ENCODE data around the gene IGSF6.
"Not testable (repeated sequence)": the region's sequence is repeated elsewhere in the genome, so short reads cannot be mapped to it uniquely, and the experiment has no call there.

GRCh38 chr16:21631951-21632575 is 20.3 kb downstream of the IGSF6 start:
- TF ChIP-seq, protein P1, sequence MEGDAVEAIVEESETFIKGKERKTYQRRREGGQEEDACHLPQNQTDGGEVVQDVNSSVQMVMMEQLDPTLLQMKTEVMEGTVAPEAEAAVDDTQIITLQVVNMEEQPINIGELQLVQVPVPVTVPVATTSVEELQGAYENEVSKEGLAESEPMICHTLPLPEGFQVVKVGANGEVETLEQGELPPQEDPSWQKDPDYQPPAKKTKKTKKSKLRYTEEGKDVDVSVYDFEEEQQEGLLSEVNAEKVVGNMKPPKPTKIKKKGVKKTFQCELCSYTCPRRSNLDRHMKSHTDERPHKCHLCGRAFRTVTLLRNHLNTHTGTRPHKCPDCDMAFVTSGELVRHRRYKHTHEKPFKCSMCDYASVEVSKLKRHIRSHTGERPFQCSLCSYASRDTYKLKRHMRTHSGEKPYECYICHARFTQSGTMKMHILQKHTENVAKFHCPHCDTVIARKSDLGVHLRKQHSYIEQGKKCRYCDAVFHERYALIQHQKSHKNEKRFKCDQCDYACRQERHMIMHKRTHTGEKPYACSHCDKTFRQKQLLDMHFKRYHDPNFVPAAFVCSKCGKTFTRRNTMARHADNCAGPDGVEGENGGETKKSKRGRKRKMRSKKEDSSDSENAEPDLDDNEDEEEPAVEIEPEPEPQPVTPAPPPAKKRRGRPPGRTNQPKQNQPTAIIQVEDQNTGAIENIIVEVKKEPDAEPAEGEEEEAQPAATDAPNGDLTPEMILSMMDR (IDR thresholded peaks at IDR 0.05), result not testable (repeated sequence)
- not testable (repeated sequence) for TF ChIP-seq POLR2A (IDR thresholded peaks at IDR 0.05)

Data from lower leg skin (tissue), 3 donors.